Thyroid gland (tissue), 4 donors: ENCODE measurements around the gene YWHAG.

Experiments
- POLR2A ChIP-seq, 2 donors: fragments of 450-650 bp; IDR thresholded peaks; one replicate each; pipeline ENCODE4 v1.6.1; 2017; ENCODE audit warnings: antibody characterized with exemption in 2 of 2, mild to moderate bottlenecking in 2 of 2, moderate library complexity in 1 of 2
- TF ChIP-seq, protein P1 (sequence below), 6 experiments: fragments of 200-600 bp in 3 of 6; fragments of 450-650 bp in 3 of 6; sonication (generic) in 3 of 6; IDR thresholded peaks; one replicate each; pipeline ENCODE4 v1.5.1; 2016 to 2019; ENCODE audit warnings: antibody characterized with exemption in 6 of 6, mild to moderate bottlenecking in 2 of 6, inconsistent platforms in 1 of 6, moderate library complexity in 1 of 6

DNA sequence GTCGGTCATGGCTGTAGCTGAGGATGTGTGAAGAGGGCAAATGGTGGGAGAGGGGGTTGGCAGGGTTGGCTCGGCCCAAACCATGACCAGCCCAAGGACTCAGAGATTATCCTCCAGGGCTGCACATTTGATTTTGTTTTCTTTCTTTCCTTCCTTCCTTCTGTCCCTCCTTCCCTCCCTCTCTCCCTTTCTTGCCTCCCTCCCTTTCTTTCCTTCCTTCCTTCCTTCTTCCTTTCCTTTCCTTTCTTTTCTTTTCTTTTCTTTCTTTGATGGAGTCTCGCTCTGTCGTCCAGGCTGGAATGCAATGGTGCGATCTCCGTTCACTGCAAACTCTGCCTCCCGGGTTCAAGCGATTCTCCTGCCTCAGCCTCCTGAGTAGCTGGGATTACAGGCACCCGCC is 46.9 kb upstream of the YWHAG start:
- TF ChIP-seq, protein P1, sequence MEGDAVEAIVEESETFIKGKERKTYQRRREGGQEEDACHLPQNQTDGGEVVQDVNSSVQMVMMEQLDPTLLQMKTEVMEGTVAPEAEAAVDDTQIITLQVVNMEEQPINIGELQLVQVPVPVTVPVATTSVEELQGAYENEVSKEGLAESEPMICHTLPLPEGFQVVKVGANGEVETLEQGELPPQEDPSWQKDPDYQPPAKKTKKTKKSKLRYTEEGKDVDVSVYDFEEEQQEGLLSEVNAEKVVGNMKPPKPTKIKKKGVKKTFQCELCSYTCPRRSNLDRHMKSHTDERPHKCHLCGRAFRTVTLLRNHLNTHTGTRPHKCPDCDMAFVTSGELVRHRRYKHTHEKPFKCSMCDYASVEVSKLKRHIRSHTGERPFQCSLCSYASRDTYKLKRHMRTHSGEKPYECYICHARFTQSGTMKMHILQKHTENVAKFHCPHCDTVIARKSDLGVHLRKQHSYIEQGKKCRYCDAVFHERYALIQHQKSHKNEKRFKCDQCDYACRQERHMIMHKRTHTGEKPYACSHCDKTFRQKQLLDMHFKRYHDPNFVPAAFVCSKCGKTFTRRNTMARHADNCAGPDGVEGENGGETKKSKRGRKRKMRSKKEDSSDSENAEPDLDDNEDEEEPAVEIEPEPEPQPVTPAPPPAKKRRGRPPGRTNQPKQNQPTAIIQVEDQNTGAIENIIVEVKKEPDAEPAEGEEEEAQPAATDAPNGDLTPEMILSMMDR (IDR thresholded peaks at IDR 0.05): no peak
- no peak for TF ChIP-seq POLR2A (IDR thresholded peaks at IDR 0.05)
